ENCODE data around the gene SAMHD1. TPM values are rescaled to one million over a fixed set of nuclear protein-coding genes. Genes with fewer than 3 reads are reported as not detected.
A peak's percentile ranks its signal among the peaks of the same experiment; 100 is the strongest.

Gene SAMHD1
- total RNA-seq, 1 donor from 2014 or later, result 16.9 TPM

DNA sequence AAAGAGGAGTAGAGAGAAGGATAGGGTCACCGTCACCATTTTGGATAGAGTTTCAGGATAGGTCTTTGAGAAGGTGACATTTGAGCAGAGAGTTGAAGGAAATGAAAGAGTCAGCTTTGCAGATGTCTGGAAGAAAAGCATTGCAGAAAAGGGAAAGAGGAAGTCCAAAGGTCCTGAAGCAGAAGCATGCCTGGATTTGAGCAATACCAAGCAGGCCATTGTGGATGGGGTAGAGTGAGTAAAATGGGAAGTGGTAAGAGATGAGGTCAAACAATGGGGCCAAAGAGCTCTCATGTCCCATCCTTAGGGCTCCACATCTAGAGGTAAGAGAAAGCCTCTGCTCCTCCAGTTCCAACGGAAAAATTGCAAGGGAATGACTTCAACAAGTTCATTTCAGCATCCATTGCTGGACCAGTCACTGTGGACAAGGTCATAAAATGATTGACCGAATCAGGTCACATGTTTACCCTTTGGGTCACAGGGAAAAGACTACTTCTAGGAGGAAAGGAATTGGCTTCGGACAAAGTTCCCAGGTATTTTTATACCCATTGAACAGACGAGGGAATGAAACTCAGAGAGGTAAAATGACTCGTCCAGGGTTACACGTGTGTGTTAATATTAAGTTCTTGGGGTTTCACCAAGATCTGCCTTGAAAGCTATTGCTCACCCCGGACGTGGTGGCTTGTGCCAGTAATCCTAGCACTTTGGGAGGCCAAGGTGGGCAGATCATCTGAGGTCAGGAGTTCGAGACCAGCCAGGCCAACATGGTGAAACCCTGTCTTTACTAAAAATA is 6.6 kb upstream of the SAMHD1 start:
- DNase-seq (ENCODE audit: low read depth), result no peak
- Histone ChIP-seq H3K4me3 (ENCODE audit: low read depth, low read length) (no peak overlapping the region), H3K27me3 (ENCODE audit: control insufficient read depth, insufficient read depth, low read length) (no peaks in the 10 kb centered on the region), H3K36me3 (ENCODE audit: control insufficient read depth, insufficient read depth, low read length) (no peaks in the 10 kb centered on the region)
- TF ChIP-seq, protein P1, sequence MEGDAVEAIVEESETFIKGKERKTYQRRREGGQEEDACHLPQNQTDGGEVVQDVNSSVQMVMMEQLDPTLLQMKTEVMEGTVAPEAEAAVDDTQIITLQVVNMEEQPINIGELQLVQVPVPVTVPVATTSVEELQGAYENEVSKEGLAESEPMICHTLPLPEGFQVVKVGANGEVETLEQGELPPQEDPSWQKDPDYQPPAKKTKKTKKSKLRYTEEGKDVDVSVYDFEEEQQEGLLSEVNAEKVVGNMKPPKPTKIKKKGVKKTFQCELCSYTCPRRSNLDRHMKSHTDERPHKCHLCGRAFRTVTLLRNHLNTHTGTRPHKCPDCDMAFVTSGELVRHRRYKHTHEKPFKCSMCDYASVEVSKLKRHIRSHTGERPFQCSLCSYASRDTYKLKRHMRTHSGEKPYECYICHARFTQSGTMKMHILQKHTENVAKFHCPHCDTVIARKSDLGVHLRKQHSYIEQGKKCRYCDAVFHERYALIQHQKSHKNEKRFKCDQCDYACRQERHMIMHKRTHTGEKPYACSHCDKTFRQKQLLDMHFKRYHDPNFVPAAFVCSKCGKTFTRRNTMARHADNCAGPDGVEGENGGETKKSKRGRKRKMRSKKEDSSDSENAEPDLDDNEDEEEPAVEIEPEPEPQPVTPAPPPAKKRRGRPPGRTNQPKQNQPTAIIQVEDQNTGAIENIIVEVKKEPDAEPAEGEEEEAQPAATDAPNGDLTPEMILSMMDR (IDR thresholded peaks at IDR 0.05; ENCODE audit: insufficient read depth, low read length, poor library complexity, severe bottlenecking), result no peak

DNA sequence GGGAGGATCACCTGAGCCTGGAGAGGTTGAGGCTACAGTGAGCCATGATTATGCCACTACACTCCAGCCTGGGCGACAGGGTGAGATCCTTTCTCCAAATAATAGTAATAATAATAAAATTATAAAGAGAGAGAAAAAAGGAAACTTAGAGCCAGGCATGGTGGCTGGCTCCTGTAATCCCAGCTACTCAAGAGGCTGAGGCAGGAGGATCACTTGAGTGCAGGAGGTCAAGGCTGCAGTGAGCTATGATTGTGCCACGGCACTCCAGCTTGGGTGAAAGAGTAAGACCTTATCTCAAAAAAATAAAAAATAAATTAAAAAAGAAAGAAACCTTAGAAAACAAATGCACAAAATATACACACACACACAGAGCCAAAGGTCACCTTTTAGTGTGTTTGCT is 5.2 kb upstream of the SAMHD1 start:
- Histone ChIP-seq H3K4me3 (ENCODE audit: low read depth, low read length) (no peak overlapping the region), H3K36me3 (ENCODE audit: control insufficient read depth, insufficient read depth, low read length) (no peaks in the 10 kb centered on the region), H3K27me3 (ENCODE audit: control insufficient read depth, insufficient read depth, low read length) (no peaks in the 10 kb centered on the region)
- DNase-seq (ENCODE audit: low read depth), result no peak
- TF ChIP-seq, protein P1 (IDR thresholded peaks at IDR 0.05; ENCODE audit: insufficient read depth, low read length, poor library complexity, severe bottlenecking), result no peak

- H3K36me3 ChIP-seq (ENCODE audit: control insufficient read depth, insufficient read depth, low read length), result no peaks in the 10 kb centered on the region
- no peak overlapping the region for H3K4me3 ChIP-seq (ENCODE audit: low read depth, low read length)
- TF ChIP-seq, protein P1 (IDR thresholded peaks at IDR 0.05; ENCODE audit: insufficient read depth, low read length, poor library complexity, severe bottlenecking), result no peak
- no peak for DNase-seq (ENCODE audit: low read depth)
- H3K27me3 ChIP-seq (ENCODE audit: control insufficient read depth, insufficient read depth, low read length), result no peaks in the 10 kb centered on the region
Observed at GRCh38 chr20:36956016-36956415, 4.5 kb upstream of the SAMHD1 start.

GRCh38 chr20:36951979-36952738 is 651 bp upstream of the SAMHD1 start:
- TF ChIP-seq, protein P1 (IDR thresholded peaks at IDR 0.05; ENCODE audit: insufficient read depth, low read length, poor library complexity, severe bottlenecking), result no peak
- H3K36me3 ChIP-seq (ENCODE audit: control insufficient read depth, insufficient read depth, low read length), result no peaks in the 10 kb centered on the region
- no peak for DNase-seq (ENCODE audit: low read depth)
- no peaks in the 10 kb centered on the region for H3K27me3 ChIP-seq (ENCODE audit: control insufficient read depth, insufficient read depth, low read length)
- H3K4me3 ChIP-seq (ENCODE audit: low read depth, low read length), result peak overlapping the region; percentile 92

GRCh38 chr20:36950414-36951197 is 902 bp downstream of the SAMHD1 start:
- TF ChIP-seq, protein P1 (IDR thresholded peaks at IDR 0.05; ENCODE audit: insufficient read depth, low read length, poor library complexity, severe bottlenecking), result no peak
- no peaks in the 10 kb centered on the region for H3K27me3 ChIP-seq (ENCODE audit: control insufficient read depth, insufficient read depth, low read length)
- DNase-seq (ENCODE audit: low read depth), result no peak
- peak overlapping the region; percentile 92 for H3K4me3 ChIP-seq (ENCODE audit: low read depth, low read length)
- no peaks in the 10 kb centered on the region for H3K36me3 ChIP-seq (ENCODE audit: control insufficient read depth, insufficient read depth, low read length)

All from kidney epithelial cell (primary cell).